ENCODE results near the gene SSRP1.
"Not testable (repeated sequence)": the region's sequence is repeated elsewhere in the genome, so short reads cannot be mapped to it uniquely, and the experiment has no call there.

Gene SSRP1

GRCh38 chr11:57302489-57302888, 33.2 kb downstream of the SSRP1 start:
- no peak for DNase-seq

- DNase-seq, result no peak
Observed at GRCh38 chr11:57301711-57302423, 33.8 kb downstream of the SSRP1 start.

DNA sequence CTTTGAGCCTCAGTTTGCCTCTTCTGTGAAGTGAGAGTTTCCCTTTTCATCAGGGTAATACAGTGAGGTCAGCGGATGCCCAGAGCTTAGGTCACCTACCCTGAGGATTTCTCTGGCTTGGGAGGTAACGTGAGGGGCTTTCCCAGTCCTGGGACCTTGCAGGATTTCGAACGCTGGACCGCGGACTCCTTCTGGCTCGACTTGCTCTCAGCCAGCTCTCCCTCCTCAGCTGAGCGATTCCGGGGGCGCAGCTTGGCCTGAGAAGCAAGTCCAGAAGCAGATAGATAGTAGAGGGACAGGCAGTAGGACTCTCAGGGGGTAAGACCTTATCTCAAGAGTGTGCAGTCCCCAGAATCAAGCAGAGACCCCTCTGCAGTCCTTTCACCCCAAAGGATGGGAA, 34.9 kb downstream of the SSRP1 start:
- no peak for DNase-seq

DNA sequence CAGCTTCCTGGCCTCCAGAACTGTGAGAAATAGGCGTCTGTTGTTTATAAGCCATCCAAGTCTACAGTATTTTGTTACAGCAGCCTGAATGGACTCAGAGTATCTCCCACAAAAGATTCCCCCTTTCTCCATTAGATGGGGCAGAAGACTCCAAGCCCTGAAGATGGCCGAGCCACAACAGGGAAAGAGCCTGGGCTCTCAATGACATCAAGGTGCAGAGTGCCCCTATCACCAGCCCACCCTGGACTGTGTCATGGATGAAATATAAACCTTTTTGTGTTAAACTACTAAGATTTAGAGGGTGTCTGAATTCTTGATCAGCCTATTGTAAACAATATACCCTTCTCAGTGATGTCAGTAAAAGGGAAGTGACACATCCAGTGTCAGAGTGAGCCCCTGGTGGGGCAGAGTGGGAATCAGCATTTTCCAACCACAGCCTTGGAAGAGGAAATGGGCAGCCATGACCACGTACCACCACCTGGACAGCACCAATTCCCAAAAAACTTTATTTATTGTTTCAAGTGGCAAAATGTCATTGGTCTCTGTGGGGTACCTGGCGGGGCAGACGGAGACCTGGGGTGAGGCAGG, 36.4 kb downstream of the SSRP1 start:
- DNase-seq, result no peak

GRCh38 chr11:57297221-57297620, 38.5 kb downstream of the SSRP1 start:
- DNase-seq, result no peak

GRCh38 chr11:57296205-57296604, 39.5 kb downstream of the SSRP1 start:
- DNase-seq, result not testable (repeated sequence)

DNA sequence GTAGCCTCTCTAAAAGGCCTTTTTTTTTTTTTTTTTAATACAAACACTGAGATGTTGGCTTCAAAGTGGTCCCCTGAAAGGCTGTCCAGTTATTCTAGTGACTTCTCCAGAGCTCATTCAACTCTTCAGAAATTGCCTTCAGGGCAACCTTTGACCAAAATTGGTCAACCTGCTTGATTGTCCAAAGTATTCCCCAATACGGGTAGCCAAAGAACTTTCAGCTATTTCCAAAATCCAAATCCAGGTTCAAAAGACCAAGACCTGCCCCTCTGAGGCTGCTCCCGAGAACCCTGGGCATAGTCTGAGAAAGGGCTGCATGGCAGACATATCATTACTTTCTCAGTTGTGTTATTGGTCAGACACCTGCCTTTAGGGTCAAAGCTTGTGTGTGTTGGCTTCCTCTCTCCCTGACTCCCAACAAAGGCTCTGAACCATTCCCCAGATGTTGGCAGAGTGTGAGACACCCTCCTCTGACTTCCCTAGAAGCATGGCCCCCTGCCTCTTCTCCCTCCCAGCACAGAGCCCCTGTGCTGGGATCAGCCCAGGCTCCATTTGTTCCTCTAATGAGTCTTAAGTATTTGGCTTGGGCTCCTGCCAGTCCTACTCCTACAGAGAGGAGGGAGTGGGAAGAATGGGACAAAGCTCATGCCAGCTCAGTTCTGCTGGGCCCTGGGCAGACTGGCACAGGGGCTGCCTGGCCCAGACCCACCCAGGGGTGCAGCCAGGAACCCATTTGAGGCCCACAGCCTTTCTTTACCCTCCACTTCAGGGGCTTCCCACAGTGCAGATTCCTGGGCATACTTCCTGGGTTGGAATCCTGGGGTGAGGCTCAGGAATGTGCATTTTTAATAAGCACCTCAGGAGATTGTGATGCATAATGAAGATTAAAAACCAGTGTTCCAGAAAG, 41.2 kb downstream of the SSRP1 start:
- DNase-seq, result peak in 8 of 51 donors; percentile 6 to 28 (median 16)

- DNase-seq, result no peak
Observed at GRCh38 chr11:57290288-57290687, 45.4 kb downstream of the SSRP1 start.

DNA sequence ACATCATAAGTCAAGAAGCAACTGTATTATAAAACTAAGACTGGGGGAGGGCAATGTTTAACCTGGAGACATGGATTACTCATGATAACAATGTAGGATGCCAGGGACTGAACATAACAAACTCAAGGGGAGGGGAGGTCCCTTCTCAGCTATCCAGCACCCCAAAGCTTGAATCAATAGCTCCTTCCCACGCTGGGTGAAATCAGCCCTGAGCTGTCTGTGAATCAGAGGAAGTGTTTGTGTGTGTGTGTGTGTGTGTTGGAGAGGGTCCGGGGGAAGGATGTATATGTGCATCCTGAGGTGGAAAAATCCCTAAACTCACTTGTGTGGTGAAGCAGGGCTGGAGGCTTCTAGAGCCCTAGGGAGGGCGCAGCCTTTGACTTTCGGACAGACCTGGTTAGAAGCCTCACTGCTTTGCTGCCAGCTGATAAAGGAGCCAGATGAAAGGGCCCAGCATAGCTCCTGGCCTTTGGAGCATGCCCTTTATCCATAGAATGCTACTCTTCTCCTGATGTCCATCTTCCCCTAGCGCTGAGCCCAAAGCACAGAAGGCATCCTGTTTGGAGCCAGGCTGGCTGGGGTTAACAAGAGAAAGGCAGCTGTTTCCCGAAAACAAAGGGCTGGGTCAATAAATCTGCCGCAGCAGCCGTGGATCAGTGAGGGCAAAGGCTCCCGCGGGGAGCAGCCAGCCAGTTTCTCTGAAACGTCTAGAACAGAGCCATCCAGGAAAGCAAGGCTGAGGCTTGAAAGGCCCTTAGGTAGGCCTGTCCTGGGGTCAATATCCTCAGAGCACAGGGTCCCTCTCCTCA, 46.7 kb downstream of the SSRP1 start:
- peak in 1 of 51 donors; percentile 33 for DNase-seq

DNA sequence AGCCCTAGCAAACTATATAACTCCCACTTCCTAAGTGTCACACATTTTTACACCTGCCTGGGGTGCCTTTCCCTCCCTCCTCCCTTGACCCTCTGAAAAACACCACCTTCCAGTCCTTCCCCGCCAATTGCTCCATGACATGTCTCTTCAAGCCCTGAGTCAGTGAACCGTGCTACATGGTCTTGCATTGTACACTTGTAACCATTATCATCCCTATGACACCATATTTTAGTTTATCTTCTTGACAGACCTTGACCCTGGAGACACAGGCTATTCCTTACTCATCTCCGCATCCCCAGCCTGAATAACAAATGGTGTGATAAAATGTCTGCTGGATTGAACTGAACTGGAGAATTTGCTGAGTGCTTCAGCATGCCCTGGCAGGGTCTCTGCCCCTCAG, 47.8 kb downstream of the SSRP1 start:
- DNase-seq, result no peak

DNA sequence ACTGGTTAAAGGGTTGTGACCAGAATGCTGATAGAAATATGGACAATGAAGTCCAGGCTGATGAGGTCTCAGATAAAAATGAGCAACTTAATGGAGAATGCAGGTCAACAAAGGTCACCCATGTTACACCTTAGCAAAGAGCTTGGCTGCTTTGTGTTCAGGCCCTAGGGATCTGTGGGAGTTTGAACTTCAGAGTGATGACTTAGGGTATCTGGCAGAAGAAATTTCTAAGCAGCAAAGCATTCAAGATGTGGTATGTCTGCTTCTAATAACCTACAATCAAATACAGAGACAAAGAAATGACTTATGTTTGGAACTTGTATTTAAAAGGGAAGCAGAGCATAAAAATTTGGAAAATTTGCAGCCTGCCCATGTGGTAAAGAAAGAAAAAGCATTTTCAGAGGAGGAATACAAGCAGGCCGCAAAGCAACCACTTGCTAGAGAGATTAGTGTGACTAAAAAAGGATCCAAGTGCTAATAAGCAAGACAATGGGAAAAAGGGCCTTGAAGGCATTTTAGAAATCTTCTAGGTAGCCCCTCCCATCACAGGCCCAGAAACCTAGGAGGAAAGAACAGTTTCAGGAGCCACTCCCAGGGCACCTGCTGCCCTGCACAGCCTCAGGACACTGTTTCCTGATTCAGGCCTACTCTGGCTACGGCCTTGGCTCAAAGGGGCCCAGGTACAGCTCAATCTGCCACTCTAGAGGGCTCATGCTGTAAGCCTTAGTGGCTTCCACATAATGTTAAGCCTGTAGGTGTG, 52.3 kb downstream of the SSRP1 start:
- no peak for DNase-seq

- not testable (repeated sequence) for DNase-seq
Observed at GRCh38 chr11:57281546-57281945, 54.1 kb downstream of the SSRP1 start.

GRCh38 chr11:57279116-57279515, 56.6 kb downstream of the SSRP1 start:
- no peak for DNase-seq

DNA sequence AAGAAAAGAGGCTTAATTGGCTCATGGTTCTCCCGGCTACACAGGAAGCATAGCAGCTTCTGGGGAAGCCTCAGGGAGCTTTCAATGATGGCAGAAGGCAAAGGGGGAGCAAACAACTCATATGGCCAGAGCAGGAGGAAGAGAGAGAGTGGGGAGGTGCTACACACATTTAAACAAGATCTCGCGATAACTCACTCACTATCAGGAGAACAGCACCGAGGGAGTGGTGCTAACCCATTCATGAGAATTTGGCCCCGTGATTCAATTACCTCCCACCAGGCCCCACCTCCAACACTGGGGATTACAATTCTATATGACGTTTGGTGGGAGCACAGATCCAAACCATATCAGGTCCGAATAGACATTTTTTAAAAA, 57.0 kb downstream of the SSRP1 start:
- no peak for DNase-seq

DNA sequence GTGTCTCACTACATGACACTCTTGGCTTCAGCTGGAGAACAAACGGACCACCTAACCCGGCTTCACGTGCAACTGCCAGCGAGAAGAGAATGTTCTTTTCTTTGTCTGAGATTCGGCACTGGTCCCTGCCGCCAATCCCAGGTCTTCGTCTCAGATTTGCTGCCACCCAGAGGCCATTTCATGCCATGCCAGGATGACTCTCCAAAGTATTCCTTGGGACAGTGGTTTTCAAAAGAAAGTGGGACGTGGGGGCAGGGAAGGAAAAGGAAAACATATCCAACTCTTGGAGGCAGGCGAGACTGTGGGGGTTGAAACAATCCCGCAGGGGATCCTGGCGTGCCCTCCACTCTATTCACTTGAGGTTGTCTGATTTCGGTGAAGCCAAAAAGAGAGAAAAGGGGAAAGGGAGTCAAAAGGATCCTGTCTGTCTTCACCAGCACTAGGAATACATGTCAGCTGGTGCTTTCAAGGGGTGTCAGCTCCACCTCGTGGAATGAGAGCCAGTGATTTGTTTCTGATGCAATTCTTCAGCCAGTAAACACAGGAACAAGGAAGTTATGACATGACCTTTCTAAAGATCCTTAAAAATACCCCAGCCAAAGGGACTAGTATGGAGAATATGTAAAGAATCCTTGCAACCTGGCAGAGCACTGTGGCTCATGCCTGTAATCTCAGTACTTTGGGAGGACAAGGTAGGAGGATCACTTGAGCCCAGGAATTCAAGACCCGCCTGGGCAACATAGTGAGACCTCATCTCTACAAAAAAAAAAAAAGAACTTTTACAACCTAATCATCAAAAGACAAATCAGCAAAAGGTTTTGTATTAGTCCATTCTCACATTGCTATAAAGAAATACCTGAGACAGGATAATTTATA, 57.6 kb downstream of the SSRP1 start:
- peak in 42 of 51 donors; percentile 2 to 70 (median 42) for DNase-seq

DNA sequence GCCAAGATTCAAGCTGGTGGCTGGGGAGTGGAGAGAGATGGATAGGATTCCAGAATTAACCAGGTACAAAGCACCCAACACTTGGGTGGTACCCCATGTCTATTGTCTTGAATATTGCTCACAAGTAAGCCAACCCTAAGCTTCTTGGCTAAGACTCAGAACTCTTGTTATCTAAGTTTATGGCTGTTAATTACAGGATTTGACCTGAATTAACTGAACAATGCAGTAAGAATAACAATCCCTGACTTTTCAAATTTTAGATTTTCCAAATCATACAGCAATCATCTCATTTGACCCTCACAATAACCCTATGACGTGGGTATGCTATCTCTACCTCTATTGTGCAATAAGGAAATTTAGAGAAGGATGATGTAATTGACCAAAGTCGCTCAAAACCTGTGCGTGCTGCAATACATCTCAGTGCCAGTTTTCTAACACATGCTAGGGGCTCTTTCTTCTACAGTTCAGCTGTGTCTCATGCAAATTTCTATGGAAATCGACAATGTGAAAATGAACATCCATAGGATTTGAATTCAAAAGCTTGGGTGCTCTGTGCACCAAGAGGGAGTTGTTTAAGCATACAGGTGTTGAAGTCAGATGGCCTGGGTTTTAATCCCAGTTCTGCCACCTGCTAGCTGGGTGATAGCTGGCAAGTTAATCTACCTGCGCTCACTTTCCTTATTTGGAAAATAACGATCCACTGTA, 58.6 kb downstream of the SSRP1 start:
- no peak for DNase-seq

GRCh38 chr11:57276169-57276970, 59.3 kb downstream of the SSRP1 start:
- no peak for DNase-seq

Data from hypothalamus (tissue), 51 donors.